Measurements from ENCODE around the gene RNF151.

GRCh38 chr16:2005646-2006045 lies 39.0 kb downstream of the RNF151 start:
- no peak for TF ChIP-seq CTCF (conservative IDR thresholded peaks at IDR 0.05)
- TF ChIP-seq ZFX (IDR thresholded peaks at IDR 0.05): no peak
